ENCODE results near the gene DDAH1.

DNA sequence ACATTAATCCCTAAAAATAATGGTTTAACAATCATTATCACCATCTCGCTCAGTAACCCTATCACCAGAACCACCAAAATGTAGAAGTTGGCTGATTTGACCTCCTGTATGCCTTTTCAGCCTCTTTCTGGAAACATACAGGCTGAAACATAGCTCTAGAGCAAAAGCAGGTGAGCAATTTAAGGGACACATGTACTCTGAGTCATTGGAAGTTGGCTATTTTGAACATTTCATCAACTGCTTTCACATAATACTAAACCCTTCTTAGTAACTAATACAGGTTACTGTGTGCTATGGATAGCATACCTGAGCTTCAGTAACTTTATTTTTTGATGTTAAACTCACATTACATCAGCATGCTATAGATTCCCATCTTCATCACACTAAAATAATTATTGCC, 19.8 kb upstream of the DDAH1 start:
- TF ChIP-seq EZH2 (IDR thresholded peaks at IDR 0.05; ENCODE audit: borderline replicate concordance), result no peak
- no peak for TF ChIP-seq EZH2phosphoT487 (IDR thresholded peaks at IDR 0.05; ENCODE audit: low read depth, severe bottlenecking, unreplicated experiment)
